GM18511 (cell line): ENCODE data around the gene SLCO4C1.
"Not testable (repeated sequence)": the region's sequence is repeated elsewhere in the genome, so short reads cannot be mapped to it uniquely, and the experiment has no call there.

Experiments
- ATAC-seq: cut with Tn5 transposase; IDR thresholded peaks from one replicate; pipeline ENCODE4 v1.9.1; 2021; ENCODE audit warnings: mild to moderate bottlenecking, moderate library complexity; ENCODE audit not compliant: unreplicated experiment

SLCO4C1 gene, protein sequence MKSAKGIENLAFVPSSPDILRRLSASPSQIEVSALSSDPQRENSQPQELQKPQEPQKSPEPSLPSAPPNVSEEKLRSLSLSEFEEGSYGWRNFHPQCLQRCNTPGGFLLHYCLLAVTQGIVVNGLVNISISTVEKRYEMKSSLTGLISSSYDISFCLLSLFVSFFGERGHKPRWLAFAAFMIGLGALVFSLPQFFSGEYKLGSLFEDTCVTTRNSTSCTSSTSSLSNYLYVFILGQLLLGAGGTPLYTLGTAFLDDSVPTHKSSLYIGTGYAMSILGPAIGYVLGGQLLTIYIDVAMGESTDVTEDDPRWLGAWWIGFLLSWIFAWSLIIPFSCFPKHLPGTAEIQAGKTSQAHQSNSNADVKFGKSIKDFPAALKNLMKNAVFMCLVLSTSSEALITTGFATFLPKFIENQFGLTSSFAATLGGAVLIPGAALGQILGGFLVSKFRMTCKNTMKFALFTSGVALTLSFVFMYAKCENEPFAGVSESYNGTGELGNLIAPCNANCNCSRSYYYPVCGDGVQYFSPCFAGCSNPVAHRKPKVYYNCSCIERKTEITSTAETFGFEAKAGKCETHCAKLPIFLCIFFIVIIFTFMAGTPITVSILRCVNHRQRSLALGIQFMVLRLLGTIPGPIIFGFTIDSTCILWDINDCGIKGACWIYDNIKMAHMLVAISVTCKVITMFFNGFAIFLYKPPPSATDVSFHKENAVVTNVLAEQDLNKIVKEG

DNA sequence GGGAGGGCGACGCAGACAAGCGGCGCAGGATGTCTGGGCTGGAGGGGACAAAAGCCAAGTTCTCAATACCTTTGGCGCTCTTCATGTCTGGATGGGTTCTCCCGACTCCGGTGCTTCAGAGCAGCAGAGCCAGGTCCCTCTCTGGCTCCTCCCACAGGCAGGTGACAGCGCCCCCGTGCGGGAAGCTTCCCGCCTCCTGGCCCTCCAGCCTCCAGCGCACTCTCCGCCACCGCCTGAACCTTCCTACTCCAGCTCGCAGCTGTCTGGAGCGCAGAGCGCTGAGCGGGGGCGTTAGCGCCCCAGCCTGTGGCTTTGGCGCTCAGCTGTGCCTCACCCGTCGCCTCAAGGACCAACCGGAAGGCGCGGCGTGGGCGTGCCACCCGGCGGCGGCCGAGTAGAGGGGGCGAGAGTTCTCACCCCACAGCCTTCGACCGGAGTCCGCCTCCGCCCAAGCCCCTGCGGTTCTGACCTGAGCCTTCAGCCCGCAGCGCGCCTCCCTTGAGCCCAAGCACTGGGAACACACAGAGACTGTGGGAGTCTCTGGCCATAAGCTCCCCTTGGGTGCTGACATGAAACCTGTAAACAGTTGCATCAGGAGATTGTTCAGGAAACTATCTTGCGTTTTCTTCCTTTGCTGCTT is at the start of gene SLCO4C1:
TSS of gene SLCO4C1 (minus strand) at position 107 of the 640 bp plus-strand sequence. CDS start at position 85, 22 bp downstream.
- peak; percentile 97 for ATAC-seq

DNA sequence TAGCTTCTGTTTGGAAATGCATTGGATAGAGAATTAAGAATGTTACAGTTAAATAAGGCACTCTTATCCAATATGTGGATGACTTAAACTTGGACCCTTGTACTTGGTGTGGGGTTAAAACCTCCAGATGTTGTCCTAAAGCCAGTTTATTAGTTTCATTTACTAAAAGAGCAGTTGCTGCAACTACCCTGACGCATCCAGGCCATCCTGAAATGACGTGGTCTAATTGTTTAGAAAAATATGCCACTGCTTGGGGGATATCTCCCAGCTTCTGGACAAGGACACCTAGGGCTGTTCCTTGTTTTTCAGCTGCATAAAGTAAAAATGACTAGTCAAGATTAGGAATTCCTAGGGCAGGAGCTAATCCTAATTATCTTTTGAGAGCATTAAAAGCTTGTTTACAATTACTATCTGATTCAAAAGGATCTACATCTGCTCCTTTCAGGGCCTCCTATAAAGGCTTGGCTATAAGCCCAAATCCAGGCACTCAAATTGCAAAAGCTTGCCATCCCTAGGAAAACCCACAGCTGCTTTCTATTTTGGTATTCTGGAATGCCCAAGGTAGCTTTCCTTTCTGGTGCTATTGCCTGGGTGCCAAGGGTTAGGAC is 45.7 kb upstream of the SLCO4C1 start:
- ATAC-seq = no peak

DNA sequence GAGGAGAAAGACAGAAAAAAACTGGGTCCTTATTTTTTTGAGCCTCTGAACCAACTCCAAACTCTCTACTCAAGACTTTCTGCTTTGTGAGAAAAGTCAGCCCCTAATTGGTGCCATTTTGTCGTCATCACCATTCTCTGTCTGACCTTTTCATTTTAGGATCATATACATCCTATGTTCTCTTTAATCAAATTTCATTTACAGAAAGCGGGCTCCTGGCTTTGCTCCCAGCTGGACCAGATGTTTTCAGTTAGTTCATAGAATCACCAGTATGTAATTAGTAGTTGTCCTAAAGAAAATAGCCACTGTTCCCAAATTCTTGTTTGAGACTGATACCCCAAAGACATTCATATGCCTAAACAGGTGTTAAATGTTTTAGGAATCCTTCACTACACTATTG is 28.6 kb upstream of the SLCO4C1 start:
- ATAC-seq = no peak

DNA sequence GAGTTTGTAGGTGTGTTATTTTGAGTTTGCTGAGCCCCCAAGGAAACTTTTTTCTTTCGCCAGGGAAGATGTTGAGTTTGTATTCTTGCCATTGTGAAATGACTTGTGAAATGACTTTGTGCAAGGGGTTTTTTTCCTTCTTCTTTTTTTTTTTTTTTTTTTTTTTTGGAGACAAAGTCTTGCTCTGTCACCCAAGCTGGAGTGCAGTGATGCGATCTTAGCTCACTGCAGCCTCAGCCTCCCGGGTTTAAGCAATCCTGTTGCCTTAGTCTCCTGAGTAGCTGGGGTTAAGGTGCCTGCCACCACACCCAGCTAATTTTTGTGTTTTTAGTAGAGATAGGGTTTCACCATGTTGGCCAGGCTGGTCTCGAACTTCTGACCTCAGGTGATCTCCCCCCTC is 22.7 kb upstream of the SLCO4C1 start:
- ATAC-seq = not testable (repeated sequence)

DNA sequence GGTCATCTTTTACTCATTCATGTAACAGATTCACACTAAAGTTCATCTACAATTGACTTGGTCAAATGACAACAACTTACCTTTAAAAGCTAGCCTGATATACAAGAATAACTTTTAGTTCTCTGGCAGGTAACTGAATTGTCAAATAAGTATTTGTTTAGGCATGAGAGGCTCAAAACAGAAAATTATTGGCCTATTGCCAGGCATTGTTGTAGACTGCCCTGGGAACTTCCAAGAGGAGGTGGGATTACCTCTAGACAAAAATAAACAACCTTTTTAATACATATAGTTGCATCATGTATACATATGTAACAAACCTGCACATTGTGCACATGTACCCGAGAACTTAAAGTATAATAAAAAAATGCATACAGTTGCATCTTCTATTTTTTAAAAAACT is 18.2 kb upstream of the SLCO4C1 start:
- ATAC-seq = no peak

DNA sequence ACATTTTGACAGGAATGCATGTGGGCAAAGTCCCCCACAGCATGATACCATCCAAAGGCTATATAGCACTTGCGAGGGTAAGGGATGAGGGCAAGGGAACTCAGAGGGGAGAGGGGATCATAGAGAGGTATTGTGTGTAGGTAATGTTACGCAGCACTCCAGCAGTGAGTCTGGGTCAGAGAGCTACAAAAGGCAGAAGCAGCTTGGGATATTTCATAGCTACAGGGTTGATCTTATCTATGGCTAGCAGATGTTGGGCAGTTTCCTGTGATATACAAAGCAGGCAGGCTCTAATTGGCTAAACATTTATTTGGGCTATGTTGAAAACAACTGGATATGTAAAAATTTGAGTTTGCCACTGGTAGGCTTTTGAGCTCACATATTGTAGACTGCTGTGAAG is 17.8 kb upstream of the SLCO4C1 start:
- no peak for ATAC-seq

DNA sequence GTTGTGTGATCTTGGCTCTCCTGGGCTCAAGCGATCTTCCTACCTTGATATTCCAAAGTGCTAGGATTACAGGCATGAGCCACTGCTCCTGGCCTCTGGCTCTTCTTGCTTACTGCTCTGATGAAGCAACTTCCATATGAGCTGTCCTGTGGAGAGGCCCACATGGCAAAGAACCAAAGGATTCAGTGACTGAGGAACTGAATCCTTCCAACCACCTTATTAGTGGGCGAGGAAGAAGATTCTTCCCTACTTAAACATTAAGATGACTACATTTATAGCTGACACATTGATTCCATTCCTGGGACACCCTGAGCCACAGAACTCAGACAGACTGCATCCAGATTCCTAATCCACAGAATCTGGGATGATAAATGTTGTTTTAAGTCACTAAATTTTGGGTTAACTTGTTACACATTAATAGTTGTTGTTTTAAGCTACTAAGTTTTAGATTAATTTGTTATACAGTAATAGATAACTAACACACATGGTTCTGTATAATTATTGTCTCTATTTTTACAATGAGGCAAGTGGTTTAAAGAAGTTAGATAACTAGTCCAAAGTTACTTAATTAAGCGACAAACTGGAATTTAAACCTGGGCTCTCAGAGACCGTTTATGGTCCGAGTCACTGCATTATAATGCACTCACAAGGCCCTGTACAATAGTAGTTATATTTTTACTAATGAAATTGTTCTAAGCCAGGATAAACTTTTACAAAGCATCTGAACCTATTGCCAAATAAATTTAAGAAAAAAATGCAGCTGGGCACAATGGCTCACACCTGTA is 16.7 kb upstream of the SLCO4C1 start:
- no peak for ATAC-seq

DNA sequence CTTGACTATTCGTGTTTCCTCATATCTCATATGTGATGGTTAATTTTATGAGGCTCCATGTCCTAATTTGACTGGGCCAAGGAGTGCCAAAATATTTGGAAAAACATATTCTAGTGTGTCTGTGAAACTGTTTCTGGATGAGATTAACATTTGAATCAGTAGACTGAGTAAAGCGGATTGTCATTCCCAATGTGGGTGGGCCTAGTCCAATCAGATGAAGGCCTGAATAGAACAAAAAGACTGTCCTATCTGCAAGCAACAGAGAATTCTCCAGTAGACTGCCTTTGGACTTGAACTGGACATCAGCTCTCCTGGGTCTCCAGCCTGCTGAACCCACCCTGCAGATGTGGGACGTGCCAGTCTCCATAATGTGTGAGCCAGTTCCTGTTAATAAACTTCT is 13.5 kb upstream of the SLCO4C1 start:
- ATAC-seq = no peak

DNA sequence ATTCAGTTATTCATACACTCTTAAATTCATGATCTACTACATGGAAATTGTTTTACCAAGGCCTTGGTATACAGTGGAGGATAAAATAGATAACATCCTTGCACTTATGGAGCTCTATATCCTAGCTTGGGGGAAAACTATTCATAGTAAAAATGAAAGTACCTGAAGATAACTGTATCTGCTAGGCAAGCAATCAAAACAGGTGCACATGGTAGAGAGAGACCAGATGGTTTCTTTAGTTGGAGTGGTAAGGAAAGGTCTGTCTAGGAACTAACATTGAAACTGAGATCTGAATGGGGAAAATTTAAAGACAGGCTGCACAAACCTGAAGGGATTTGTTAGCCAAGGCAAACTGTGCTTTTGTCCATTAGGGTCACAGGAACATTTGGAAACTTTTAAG is 11.1 kb upstream of the SLCO4C1 start:
- ATAC-seq = peak; percentile 65

DNA sequence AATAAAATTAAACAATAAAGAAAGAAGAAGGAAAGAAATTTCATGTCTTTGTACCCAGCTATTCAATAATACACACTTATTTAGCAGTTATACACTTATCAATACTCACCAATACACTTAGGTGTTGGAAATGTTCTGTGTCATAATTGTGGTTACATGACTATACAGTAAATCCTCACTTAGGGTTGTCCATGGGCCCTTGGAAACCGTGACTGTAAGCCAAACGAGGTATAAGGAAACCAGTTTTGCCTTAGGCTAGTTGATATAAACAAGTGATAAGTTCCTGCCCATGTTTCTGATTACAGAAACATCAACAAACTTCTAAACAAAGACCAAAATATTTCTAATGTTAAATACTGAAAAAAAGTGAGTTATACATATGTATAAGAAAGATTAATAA is 10.0 kb upstream of the SLCO4C1 start:
- no peak for ATAC-seq

DNA sequence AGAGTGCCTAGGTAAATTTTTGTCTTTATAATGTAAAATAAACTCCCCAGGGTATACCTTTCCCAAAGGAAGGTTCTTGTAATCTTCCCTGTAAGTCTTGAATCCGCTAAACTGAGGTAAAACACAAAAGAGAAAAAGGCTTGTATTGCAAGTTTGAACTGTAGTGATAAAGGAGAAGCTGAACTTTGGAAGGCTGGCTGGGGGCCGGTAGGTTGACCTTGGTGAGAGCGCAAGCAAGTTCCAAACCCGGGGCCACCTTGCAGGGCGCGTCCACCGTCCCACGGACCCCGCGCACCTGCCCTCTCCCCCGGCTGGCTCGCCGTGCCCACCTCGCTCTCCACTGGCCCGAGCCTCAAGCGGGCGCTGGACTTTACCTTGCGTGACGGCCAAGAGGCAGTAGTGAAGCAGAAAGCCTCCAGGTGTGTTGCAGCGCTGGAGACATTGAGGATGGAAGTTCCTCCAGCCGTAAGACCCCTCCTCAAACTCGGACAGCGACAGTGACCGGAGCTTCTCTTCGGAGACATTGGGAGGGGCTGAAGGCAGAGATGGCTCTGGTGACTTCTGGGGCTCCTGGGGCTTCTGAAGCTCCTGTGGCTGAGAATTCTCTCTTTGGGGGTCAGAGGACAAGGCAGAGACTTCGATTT is 428 bp downstream of the SLCO4C1 start:
- ATAC-seq = peak; percentile 18

DNA sequence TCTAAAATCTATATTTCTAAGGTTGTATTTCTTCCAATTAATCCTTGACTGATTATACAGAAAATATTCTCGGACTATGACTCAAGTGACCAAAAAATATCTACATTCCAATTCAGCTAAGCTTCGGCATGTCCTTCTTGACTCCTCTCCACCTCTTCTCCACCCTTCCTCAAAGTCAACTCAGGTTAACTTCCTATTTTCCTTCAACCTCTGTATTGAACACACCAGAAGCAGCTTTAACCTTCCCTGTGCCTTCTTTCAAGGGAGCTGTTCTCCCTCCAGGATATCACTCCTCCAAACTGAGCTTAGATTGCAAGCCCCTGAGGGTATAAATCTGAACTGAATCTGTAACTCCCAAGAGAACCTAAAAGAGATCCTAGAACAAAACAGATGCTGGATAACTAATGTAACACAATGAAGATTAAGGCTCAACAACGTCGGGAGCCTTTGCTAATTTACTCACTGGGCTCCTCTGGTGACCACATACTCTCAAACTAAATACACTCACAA is 1.1 kb downstream of the SLCO4C1 start:
- no peak for ATAC-seq

DNA sequence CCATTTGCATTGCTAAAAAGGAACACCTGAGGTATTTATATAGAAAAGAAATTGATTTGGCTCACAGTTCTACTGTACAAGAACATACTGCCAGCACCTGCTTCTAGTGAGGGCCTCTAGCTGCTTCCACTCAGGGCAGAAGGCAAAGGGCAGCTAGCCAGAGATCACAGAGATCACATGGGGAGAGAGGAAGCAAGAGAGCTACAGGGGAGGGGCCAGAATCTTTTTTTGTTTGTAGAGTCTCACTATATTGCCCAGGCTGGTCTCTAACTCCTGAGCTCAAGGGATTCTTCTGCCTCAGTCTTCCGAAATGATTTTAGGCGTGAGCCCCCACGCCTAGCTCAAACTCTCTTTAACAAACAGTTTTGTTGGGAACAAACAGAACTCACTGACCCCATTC is 6.1 kb downstream of the SLCO4C1 start:
- no peak for ATAC-seq

DNA sequence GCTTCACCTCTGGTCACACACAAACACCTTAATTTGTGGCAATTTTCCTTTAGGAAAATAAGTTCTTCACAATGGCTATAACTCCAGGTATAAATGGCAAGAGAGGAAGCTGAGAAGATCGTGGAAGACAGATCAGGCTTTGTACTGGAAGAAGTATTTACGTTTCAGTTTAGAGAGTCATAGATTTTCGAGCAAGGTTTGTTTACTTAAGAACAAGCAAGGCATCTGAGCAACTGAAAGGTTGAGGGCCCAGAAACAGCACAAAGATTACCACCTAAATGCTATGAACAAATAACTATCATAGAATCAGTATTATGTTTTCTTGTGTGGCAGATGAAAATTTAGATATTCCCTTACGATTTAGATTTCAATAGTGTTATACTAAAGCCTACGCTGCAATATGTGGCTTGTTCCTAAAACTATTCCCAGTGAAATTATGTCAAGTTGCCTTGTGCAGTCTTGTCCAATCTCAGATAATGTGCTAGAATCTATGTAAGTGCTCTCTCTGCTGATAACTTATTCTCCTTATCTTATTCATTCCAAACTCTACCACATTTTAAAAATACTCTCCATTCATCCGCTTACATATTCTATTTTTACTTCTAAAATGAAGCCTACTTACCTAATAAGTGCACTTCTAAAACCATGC is 6.7 kb downstream of the SLCO4C1 start:
- ATAC-seq = no peak

DNA sequence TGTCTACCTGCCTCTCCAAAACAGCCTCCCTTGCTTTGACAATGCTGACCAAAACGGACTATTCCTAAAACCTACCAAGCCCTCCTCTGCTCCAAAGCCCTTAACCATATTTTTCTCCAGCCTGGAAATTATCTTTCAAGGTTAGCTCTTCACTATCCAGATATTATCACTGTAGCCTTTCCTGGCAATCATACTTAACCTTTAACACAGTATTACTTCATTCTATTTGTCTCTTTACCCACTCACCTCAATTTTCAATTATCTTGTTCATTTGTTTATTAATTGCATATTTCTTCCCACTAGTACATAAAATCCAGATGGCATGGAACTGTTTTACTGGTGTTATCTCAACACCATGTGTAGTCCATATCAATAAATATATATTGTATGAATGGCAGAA is 7.5 kb downstream of the SLCO4C1 start:
- no peak for ATAC-seq

DNA sequence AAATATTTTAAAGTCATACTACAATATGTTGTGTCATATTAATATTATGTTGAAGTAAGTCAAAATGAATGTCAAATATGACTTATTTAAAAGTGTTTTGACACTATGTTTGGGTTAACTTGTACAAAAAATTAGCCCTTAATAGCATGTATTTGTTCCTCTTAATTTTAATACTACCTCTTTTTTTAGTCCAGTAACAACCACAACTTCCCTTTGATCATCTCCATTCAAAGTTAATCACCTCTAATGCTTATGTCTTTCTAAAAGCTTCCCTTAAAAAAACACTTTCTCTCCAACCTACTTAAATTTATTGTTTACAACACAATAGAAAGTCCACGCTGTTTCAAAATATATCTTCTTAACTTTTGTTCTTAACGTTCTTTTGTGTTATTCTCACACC is 9.6 kb downstream of the SLCO4C1 start:
- ATAC-seq = no peak

DNA sequence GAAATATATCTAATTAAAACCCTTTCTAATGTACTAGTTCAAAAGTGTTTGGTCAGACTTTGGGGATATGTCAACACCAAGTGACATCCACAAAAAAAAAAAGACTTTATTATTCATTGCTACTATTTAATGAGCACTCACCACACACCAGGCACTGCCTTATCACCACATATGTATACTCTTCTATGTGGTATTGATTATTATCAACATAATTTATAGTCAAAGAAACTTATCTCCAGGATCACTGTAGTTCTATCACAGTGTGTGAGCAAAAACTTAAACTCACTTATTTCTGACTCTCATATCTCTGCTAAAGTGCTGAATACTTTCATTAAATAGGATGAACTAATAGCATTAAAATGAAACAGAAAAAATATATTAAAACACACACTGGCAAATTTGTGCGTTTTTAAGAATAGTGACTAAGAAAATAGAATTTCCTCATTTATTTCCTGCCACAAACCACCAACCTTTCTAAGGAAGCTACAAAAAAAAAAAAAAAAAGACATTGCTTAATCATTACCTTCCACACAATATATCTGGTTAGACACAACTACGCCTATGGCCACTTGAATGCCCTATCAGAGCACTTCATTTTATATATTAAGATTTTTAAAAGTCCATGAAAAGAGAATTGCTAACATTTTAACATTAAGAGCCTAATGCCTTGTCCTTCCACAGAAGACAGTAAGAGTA is 12.8 kb downstream of the SLCO4C1 start:
- peak; percentile 75 for ATAC-seq

DNA sequence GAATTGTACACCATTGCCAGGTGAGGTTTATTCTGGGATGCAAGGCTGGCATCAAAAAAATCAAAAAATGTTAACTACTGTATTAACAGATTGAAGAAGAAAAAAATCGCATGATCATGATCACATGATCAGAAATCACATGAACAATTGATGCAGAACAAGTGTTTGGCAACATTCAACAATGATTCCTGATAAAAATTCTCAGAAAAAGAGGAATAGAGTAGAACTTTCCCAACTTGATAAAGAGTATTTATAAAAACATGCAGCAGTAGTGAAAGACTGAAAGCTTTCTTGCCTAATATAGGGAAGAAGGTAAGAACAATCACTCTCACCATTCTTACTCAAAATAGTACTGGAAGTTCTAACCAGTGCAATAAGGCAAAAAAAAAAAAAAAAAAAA is 16.4 kb downstream of the SLCO4C1 start:
- ATAC-seq = no peak

DNA sequence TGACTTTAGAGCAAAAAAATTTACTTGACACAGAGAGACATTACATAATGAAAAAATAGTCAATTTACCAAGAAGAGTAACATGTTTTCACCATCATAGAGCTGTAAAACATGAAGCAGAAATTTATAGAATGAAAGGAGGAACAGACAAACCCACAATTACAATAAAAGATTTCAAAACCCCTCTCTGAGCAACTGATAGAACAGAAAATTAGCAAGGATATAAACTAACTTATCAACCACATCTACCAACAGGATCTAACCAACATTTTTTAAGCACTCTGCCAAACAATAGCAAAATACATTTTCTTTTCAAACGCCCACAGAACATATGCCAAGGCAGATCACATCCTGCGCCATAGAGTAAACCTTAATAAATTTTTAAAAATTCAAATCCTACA is 17.9 kb downstream of the SLCO4C1 start:
- no peak for ATAC-seq
